Heart right ventricle (tissue), 16 donors: ENCODE data around the gene TECPR1. TPM values are rescaled to one million over a fixed set of nuclear protein-coding genes. Genes with fewer than 3 reads are reported as not detected.
A peak's percentile ranks its signal among the peaks of the same experiment; 100 is the strongest.

Source experiments
- ATAC-seq, 8 donors: fragments of 200-7000 bp; cut with Tn5 transposase; one replicate each; pipeline ENCODE4 v1.9.1; 2020; ENCODE audit warnings: mild to moderate bottlenecking in 8 of 8, moderate library complexity in 8 of 8, moderate number of reproducible peaks in 1 of 8
- DNase-seq, 2 donors: peaks; one replicate each; pipeline ENCODE4 v3.0.0-alpha.2; 2020
- H3K27ac ChIP-seq, 10 donors: fragments of 200-600 bp; sonication (generic) in 2 of 10; one replicate each; pipeline versions ENCODE4 v1.5.0 to v1.8.0; 2020 to 2022; ENCODE audit warnings: mild to moderate bottlenecking in 3 of 10
- H3K27me3 ChIP-seq, 7 donors: fragments of 200-600 bp; one replicate each; pipeline ENCODE4 v1.8.0; 2021 to 2022; ENCODE audit warnings: mild to moderate bottlenecking in 2 of 7
- H3K36me3 ChIP-seq, 9 donors: fragments of 200-600 bp; sonication (generic) in 1 of 9; one replicate each; pipeline versions ENCODE4 v1.5.0 to v1.8.0; 2020 to 2022; ENCODE audit warnings: mild to moderate bottlenecking in 2 of 9
- H3K4me1 ChIP-seq, 9 donors: fragments of 200-600 bp; sonication (generic) in 1 of 9; one replicate each; pipeline versions ENCODE4 v1.5.0 to v1.8.0; 2020 to 2022; ENCODE audit warnings: mild to moderate bottlenecking in 4 of 9
- H3K4me3 ChIP-seq, 10 donors: fragments of 200-600 bp; sonication (generic) in 2 of 10; one replicate each; pipeline versions ENCODE4 v1.5.0 to v1.8.0; 2020 to 2022; ENCODE audit warnings: mild to moderate bottlenecking in 7 of 10, moderate library complexity in 2 of 10
- H3K9me3 ChIP-seq, 11 donors: fragments of 200-600 bp in 10 of 11; sonication (generic) in 2 of 11; one replicate each; pipeline versions ENCODE4 v1.5.0 to v1.8.0; 2013 to 2022; ENCODE audit warnings: mild to moderate bottlenecking in 2 of 11, control low read depth in 1 of 11, moderate library complexity in 1 of 11
- WGBS, 2 donors: extraction: QIAGEN DNeasy Blood & Tissue Kit; methylation state at CpG; one replicate each; pipeline ENCODE4 v1.1.7; 2013; ENCODE audit warnings: inconsistent platforms in 1 of 2; 5-methylcytosine and 5-hydroxymethylcytosine counted together
- intact Hi-C, 10 donors: fragments of 100-400 bp; cut with DNase I; formaldehyde crosslinking; loops; one replicate each; pipeline versions ENCODE4 v1.11.1 to v1.14.2; 2022
- polyA plus RNA-seq, 2 donors: library from polyadenylated mRNA; stranded (reverse); fragments of 200-250 nt; gene quantifications; one replicate each; pipeline ENCODE4 v1.2.3, GENCODE V29; 2013
- total RNA-seq, 10 donors: library from RNA; stranded (reverse); fragmentation: NEBNext Ultra II Directional in 3 of 10; extraction: Animal tissue kit (Norgen Biotek cat#: 25700) in 3 of 10; gene quantifications; one replicate each; pipeline versions ENCODE4 v1.2.1 to v1.2.4, GENCODE V29; 2021 to 2023
- TF ChIP-seq, protein P1 (sequence below), 9 donors: fragments of 200-600 bp; sonication (generic) in 2 of 9; IDR thresholded peaks; one replicate each; pipeline versions ENCODE4 v1.5.0 to v1.8.0; 2021 to 2022; ENCODE audit warnings: antibody characterized with exemption in 9 of 9, mild to moderate bottlenecking in 5 of 9, moderate library complexity in 1 of 9
- donor health status: Arrhythmogenic right ventricular cardiomyopathy.
- donor health status: ischemic (EF 13 %, LVEDD 7.1; RV severe dilation, severe dysfunction).
- donor health status: healthy with polysubstance abuse.
- donor health status: DM: no; HTN: yes; CAD: no.
- donor health status: DM: no; HTN: no; CAD: no.
- donor health status: ischemic (EF 25% LVEDD 6.9; RV normal size, moderate dysfunction).
- donor health status: ischemic (EF 25% LVEDD 5.7; RV mildly dilated, moderate dysfunction).
- donor health status: healthy.
- donor health status: DM: yes; HTN: yes; CAD: no.
- donor health status: Ischemic cardiomyopathy.
- donor health status: ischemic (EF 35%, LVEDD 5.7; RV mildly dilated, moderate dysfunction).
- donor health status: nonischemic (EF 11% LVEDD 7.7; RV severe dilation, severe dysfunction).
- donor health status: DM: yes; HTN: yes; CAD: no.
- donor health status: PGD.
- donor health status: ischemic (EF 29% LVEDD 5.4; RV normal size, mild dysfunction).
- donor health status: nonischemic (EF 23%, LVEDD 6.1; RV moderate dilation, normal function).

Gene TECPR1
- total and polyA plus RNA-seq, 12 donors = 12.8 to 23.8 (median 15.4) TPM

GRCh38 chr7:98217623-98218582, 34.1 kb downstream of the TECPR1 start:
- WGBS, 2 donors = 81 to 87% methylated on average over 39 to 41 of the region's 41 CpGs
- Histone ChIP-seq H3K9me3 (no peaks in the 10 kb centered on the region), H3K27ac (no peak overlapping the region), H3K27me3 (no peaks in the 10 kb centered on the region), H3K36me3 (peaks cover 0 to 68% (median 16%) of the 10 kb centered on the region in 9 donors), H3K4me3 (no peak overlapping the region), H3K4me1 (peaks cover 0 to 7% (median 0%) of the 10 kb centered on the region in 9 donors)
- intact Hi-C loops = no loop called here
- TF ChIP-seq, protein P1, sequence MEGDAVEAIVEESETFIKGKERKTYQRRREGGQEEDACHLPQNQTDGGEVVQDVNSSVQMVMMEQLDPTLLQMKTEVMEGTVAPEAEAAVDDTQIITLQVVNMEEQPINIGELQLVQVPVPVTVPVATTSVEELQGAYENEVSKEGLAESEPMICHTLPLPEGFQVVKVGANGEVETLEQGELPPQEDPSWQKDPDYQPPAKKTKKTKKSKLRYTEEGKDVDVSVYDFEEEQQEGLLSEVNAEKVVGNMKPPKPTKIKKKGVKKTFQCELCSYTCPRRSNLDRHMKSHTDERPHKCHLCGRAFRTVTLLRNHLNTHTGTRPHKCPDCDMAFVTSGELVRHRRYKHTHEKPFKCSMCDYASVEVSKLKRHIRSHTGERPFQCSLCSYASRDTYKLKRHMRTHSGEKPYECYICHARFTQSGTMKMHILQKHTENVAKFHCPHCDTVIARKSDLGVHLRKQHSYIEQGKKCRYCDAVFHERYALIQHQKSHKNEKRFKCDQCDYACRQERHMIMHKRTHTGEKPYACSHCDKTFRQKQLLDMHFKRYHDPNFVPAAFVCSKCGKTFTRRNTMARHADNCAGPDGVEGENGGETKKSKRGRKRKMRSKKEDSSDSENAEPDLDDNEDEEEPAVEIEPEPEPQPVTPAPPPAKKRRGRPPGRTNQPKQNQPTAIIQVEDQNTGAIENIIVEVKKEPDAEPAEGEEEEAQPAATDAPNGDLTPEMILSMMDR (IDR thresholded peaks at IDR 0.05) = no peak
- ATAC-seq (peak in 1 of 8 donors; percentile 26), DNase-seq (no peak)

DNA sequence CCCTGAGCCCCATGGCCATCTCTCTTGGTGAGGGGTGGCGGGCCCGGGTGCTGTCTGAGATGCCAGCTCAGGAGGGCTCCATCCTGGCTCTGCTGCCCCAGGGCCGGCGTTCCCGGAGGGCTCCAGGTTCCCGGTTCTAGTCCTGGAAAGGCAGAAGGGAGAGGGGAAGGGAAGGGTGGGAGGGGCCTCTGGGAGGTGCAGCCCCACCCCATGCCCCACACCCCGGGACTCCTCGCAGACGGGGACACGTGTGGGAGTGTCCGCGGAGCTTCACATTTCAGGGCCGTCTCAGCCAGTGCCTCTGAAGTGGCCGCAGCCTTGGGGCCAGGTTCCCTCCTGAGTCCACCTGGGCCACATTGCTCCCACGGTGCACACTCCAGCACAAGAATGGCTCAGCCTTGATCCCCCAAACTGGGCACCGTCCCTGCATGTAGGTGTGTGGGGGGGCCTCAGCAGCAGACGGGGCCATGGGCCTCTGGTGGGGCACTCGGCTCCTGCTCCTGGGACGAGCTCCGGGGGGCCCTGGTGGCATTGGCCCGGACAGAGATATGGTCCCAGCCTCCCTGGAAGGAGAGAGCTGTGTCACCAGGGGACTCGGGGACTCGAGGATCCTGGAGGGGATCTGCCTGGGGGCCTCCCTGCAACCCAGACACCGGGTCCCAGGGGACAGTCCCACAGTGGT, 35.0 kb downstream of the TECPR1 start:
- peaks cover 0 to 7% (median 0%) of the 10 kb centered on the region in 9 donors for H3K4me1 ChIP-seq
- ATAC-seq (no peak), DNase-seq (no peak)
- H3K4me3 ChIP-seq = no peak overlapping the region
- intact Hi-C loops = no loop called here
- TF ChIP-seq, protein P1 (IDR thresholded peaks at IDR 0.05) = no peak
- no peaks in the 10 kb centered on the region for H3K9me3 ChIP-seq
- 93% methylated on average over 23 to 24 of the region's 24 CpGs for WGBS, 2 donors
- no peak overlapping the region for H3K27ac ChIP-seq
- H3K27me3 ChIP-seq = peaks cover 0 to under 1% (median 0%) of the 10 kb centered on the region in 7 donors
- peaks cover 0 to 59% (median 16%) of the 10 kb centered on the region in 9 donors for H3K36me3 ChIP-seq

- 92% methylated on average over 32 of the region's 32 CpGs for WGBS, 2 donors
- intact Hi-C loops = no loop called here
- no peak overlapping the region for H3K4me3 ChIP-seq
- H3K27me3 ChIP-seq = peaks cover 0 to 10% (median 0%) of the 10 kb centered on the region in 7 donors
- H3K4me1 ChIP-seq = peaks cover 0 to 11% (median 0%) of the 10 kb centered on the region in 9 donors
- no peak overlapping the region for H3K27ac ChIP-seq
- DNase-seq (no peak), ATAC-seq (no peak)
- H3K36me3 ChIP-seq = peaks cover 0 to 47% (median 7%) of the 10 kb centered on the region in 9 donors
- H3K9me3 ChIP-seq = no peaks in the 10 kb centered on the region
- TF ChIP-seq, protein P1 (IDR thresholded peaks at IDR 0.05) = no peak
These were observed 36.2 kb downstream of the TECPR1 start for GRCh38 chr7:98215561-98216495.
